Nephron progenitor cell (in vitro differentiated cells): ENCODE measurements around the gene ATP6V0C.
"Not testable (repeated sequence)": the region's sequence is repeated elsewhere in the genome, so short reads cannot be mapped to it uniquely, and the experiment has no call there.

ENCODE experiments used
- DNase-seq: peaks from one replicate; pipeline ENCODE4 v3.0.0; 2021
- H3K27ac Mint-ChIP-seq: 2 replicates; pipeline ENCODE4 v1.8.0; 2021; ENCODE audit warnings: mild to moderate bottlenecking, moderate library complexity, mixed read lengths
- H3K27me3 Mint-ChIP-seq: 2 replicates; pipeline ENCODE4 v1.8.0; 2021; ENCODE audit warnings: mild to moderate bottlenecking, low read depth, mixed read lengths; ENCODE audit not compliant: poor library complexity
- H3K36me3 Mint-ChIP-seq: 2 replicates; pipeline ENCODE4 v1.8.0; 2021; ENCODE audit warnings: low read depth, mixed read lengths
- H3K4me1 Mint-ChIP-seq: 2 replicates; pipeline ENCODE4 v1.8.0; 2021; ENCODE audit warnings: mixed read lengths
- H3K4me3 Mint-ChIP-seq: 2 replicates; pipeline ENCODE4 v1.8.0; 2021; ENCODE audit warnings: mild to moderate bottlenecking, moderate library complexity, mixed read lengths
- H3K9me3 Mint-ChIP-seq: 2 replicates; pipeline ENCODE4 v1.8.0; 2021; ENCODE audit warnings: mild to moderate bottlenecking, moderate library complexity, mixed read lengths
- TF ChIP-seq, protein P1 (sequence below): fragments of 200-600 bp; sonication (generic); IDR thresholded peaks from 2 replicates; pipeline ENCODE4 v1.5.0; 2021; ENCODE audit warnings: antibody characterized with exemption

The ATP6V0C gene

DNA sequence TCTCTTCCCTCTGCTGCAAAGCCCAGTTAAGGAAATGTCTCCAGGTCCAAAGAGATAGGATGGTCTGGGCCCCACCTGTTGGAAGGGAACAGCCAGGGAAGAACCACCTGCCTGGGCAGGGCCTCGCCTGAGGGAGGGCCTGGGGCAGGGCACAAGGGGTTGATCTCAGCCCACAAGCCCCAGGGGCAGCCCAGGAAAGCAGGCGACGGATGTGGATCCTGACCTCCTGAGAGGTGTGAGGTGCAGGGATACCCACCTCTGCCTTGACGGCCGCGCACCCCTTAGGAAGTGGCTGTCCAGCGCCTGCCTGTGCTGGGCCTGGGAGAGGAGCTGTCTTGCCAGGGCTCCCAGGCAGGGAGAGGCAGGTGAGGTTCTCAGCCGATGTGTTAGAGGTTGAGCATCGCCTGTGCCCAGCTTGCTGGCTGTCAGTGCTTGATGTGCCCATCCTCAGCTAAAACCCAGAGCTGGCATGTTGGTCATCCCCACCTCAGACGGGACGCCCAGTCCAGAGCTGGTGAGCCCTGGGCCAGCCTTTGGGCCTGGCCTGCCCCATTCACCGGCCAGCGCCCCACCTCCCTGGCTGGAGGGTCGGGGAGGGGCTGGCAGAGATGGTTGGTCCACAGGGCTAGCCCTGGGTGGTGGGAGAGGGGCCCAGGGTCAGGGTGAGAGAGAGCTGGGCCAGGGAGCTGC, 17.0 kb downstream of the ATP6V0C start:
- Mint-ChIP-seq H3K36me3 (no peaks in the 10 kb centered on the region), H3K27ac (no peak overlapping the region), H3K9me3 (no peaks in the 10 kb centered on the region), H3K4me1 (peaks cover 8% of the 10 kb centered on the region), H3K4me3 (peak overlapping the region; percentile 89), H3K27me3 (peaks cover 5% of the 10 kb centered on the region)
- TF ChIP-seq, protein P1, sequence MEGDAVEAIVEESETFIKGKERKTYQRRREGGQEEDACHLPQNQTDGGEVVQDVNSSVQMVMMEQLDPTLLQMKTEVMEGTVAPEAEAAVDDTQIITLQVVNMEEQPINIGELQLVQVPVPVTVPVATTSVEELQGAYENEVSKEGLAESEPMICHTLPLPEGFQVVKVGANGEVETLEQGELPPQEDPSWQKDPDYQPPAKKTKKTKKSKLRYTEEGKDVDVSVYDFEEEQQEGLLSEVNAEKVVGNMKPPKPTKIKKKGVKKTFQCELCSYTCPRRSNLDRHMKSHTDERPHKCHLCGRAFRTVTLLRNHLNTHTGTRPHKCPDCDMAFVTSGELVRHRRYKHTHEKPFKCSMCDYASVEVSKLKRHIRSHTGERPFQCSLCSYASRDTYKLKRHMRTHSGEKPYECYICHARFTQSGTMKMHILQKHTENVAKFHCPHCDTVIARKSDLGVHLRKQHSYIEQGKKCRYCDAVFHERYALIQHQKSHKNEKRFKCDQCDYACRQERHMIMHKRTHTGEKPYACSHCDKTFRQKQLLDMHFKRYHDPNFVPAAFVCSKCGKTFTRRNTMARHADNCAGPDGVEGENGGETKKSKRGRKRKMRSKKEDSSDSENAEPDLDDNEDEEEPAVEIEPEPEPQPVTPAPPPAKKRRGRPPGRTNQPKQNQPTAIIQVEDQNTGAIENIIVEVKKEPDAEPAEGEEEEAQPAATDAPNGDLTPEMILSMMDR = no peak
- no peak for DNase-seq

DNA sequence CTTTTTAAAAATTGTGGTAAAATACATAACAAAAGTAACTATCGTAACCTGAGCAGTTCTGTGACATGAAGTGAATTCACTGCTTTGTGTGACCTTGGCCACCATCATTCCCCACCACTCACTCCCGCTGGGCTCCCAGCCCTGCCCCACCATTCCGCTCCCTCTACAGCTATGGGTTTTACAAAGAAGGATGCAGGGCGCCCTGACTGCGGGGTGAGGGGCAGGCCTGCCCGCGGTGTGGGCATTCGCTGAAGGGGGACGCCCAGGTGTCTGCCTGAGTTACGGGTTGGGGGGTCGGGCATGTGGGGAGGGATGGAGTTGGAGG, 17.6 kb downstream of the ATP6V0C start, which contains the start of gene CEMP1:
Gene CEMP1 (minus strand): TSS at position 38 of the 325 bp plus-strand sequence. CDS start 335 bp downstream, outside the sequence.
- peak within 1 kb of the TSS; percentile 89 for H3K4me3 Mint-ChIP-seq
- H3K36me3 Mint-ChIP-seq = no peaks in the 10 kb centered on the region
- peaks cover 5% of the 10 kb centered on the region for H3K27me3 Mint-ChIP-seq
- no peak within 1 kb of the TSS for H3K27ac Mint-ChIP-seq
- peaks cover 12% of the 10 kb centered on the region for H3K4me1 Mint-ChIP-seq
- no peaks in the 10 kb centered on the region for H3K9me3 Mint-ChIP-seq
- DNase-seq = no peak
- TF ChIP-seq, protein P1 = no peak

DNA sequence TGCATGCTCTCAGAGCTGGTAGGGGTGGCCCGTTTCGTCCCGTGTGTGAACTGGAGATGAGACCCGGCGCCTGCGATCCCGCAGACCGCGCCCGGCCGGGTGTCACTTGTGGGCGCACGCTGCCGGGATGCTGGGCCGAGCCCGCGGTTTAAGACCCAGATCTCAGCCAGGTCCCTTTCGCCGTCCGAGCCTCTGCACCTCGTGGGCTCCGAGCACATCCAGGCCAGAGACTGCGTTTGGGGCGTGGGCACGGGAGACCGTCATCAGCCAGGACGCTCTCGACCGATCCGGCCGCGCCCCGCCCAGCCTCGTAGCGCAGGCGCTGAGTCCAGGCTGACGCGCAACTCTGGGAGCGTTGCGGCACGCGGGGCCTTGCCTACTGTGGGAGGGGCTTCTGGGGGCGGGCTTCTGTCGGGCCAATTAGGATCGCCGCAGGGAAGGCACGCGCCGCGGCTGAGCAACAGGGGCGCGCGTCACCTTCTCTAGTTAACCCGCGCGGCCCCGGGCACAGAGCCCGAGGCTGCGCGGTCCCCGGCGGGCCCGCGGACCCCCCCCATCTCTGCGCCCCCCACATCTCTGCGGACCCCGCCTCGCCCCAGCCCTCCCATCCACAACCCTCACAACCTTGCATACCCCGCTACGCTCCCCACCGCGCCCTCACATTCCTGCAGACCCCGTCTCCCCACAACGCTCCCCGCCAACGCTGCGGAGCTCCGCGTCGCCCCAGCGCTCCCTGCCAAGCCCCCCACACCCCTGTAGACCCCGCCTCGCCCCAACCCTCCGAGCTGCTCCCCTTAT, 18.1 kb downstream of the ATP6V0C start:
- Mint-ChIP-seq H3K4me3 (peak overlapping the region; percentile 89), H3K27ac (no peak overlapping the region), H3K27me3 (peaks cover 5% of the 10 kb centered on the region), H3K36me3 (no peaks in the 10 kb centered on the region), H3K4me1 (peaks cover 17% of the 10 kb centered on the region), H3K9me3 (no peaks in the 10 kb centered on the region)
- peak; percentile 97 for DNase-seq
- TF ChIP-seq, protein P1 = no peak

DNA sequence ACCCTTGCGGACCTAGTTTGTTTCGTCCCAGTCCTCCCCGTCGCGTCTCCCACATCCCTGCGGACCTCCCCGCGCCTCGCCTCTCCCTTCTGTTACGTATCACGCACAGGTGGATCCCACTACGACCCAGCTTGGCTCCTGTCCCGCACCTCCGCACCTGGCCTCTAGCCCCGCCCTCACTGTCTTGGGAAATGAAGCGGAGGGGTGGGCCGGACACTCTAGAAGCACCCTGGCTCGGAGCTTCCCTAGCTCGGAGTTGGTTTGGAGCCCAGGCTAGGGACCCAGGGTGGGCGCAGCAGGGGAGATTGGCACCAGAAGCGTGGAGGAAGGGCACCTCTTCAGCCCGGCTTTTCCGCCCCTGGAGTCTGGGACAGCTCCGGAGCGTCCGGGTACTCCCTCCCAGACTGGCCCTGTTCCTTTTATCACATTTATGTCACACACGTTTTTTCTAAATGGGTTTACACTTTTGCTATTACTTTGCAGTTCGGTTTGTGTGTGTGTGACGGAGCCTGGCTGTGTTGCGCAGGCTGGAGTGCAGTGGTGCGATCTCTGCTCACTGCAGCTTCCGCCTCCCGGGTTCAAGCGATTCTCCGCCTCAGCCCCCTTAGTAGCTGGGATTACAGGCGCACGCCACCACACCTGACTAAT, 18.9 kb downstream of the ATP6V0C start:
- Mint-ChIP-seq H3K27me3 (peaks cover 5% of the 10 kb centered on the region), H3K4me3 (peak overlapping the region; percentile 89), H3K27ac (peak overlapping the region; percentile 78), H3K9me3 (no peaks in the 10 kb centered on the region), H3K4me1 (peaks cover 22% of the 10 kb centered on the region), H3K36me3 (no peaks in the 10 kb centered on the region)
- DNase-seq = no peak
- TF ChIP-seq, protein P1 = no peak

DNA sequence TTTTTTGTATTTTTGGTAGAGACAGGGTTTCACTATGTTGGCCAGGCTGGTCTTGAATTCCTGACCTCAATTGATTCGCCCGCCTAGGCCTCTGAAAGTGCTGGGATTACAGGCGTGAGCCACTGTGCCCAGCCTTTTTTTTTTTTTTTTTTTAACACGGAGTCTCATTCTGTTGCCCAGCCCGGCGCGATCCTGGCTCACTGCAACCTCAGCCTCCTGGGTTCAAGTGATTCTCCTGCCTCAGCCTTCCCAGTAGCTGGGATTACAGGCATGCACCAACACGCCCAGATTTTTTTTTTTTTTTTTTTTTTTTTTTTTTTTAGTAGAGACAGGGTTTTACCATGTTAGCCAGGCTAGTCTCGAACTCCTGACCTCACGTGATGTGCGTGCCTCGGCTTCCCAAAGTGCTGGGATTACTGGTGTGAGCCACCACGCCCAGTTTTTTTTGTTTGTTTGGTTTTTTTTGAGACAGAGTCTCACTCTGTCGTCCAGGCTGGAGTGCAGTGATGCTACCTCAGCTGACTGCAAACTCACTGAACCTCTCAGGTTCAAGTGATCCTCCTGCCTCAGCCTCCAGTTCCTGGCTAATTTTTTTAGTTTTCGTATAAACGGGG, 19.5 kb downstream of the ATP6V0C start:
- Mint-ChIP-seq H3K4me3 (peak overlapping the region; percentile 89), H3K4me1 (peaks cover 22% of the 10 kb centered on the region), H3K27ac (peak overlapping the region; percentile 78)
- not testable (repeated sequence) for H3K9me3 Mint-ChIP-seq, H3K27me3 Mint-ChIP-seq, H3K36me3 Mint-ChIP-seq, DNase-seq

DNA sequence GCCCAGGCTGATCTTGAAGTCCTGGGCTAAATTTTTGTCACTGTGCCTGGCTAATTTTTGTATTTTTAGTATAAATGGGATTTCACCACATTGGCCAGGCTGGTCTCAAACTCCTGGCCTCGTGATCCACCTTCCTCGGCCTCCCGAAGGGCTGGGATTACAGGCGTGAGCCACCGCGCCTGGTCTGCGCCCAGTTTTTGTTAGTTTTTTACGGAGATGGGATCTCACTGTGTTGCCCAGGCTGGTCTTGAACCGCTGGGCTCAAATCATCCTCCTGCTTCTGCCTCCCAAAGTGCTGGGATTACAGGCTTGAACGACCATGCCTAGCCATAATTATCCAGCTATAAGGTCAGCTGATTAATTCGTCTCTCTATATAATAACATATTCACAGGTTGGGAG, 20.2 kb downstream of the ATP6V0C start:
- no peak overlapping the region for H3K27ac Mint-ChIP-seq
- H3K36me3 Mint-ChIP-seq = no peaks in the 10 kb centered on the region
- peak overlapping the region; percentile 69 for H3K4me3 Mint-ChIP-seq
- H3K27me3 Mint-ChIP-seq = peaks cover 5% of the 10 kb centered on the region
- DNase-seq = no peak
- TF ChIP-seq, protein P1 = no peak
- peaks cover 26% of the 10 kb centered on the region for H3K4me1 Mint-ChIP-seq
- no peaks in the 10 kb centered on the region for H3K9me3 Mint-ChIP-seq

DNA sequence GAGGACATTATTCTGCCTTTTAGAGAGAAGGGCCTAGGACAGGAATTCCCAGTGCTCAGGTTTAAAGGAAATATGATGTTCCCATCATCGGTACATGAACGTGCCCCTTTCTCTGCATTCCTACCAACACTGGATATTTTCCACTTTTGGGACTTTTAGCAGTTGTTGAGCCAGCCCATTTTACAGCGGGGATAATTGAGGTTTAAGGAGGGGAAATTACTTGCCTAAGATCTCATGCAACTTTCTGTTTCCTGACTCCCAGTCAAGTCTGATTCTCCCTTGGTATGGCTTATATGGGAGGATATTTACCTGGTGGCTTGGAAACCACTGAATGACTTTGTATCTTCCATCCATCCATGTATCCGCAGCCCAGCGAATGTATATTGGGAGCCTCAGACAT, 20.6 kb downstream of the ATP6V0C start:
- not testable (repeated sequence) for H3K36me3 Mint-ChIP-seq, H3K27me3 Mint-ChIP-seq, H3K9me3 Mint-ChIP-seq, H3K27ac Mint-ChIP-seq, DNase-seq
- H3K4me3 Mint-ChIP-seq = peak overlapping the region; percentile 69
- H3K4me1 Mint-ChIP-seq = peaks cover 31% of the 10 kb centered on the region
